H4 (cell line): ENCODE data around the gene ACLY. TPM values are rescaled to one million over a fixed set of nuclear protein-coding genes. Genes with fewer than 3 reads are reported as not detected.
"Not testable (repeated sequence)": the region's sequence is repeated elsewhere in the genome, so short reads cannot be mapped to it uniquely, and the experiment has no call there.

Experiments used
- DNase-seq: peaks from one replicate; pipeline ENCODE4 v3.0.0-alpha.2; 2015; ENCODE audit warnings: low spot score
- total RNA-seq: library from RNA; depleted of rRNA; stranded (reverse); fragments of >200 nt; shearing (Covaris generic); gene quantifications from 2 replicates; pipeline ENCODE4 v1.2.3, GENCODE V29; 2014

The ACLY gene
- total RNA-seq, 1 experiment from 2014 or later: 98.9 TPM

GRCh38 chr17:41873559-41874292, 45.0 kb downstream of the ACLY start:
- DNase-seq: no peak

GRCh38 chr17:41871789-41872188, 47.0 kb downstream of the ACLY start:
- no peak for DNase-seq

GRCh38 chr17:41870627-41871026, 48.1 kb downstream of the ACLY start:
- no peak for DNase-seq

GRCh38 chr17:41870097-41870496, 48.7 kb downstream of the ACLY start:
- no peak for DNase-seq

- no peak for DNase-seq
Observed at GRCh38 chr17:41869426-41869825, 49.3 kb downstream of the ACLY start.

- DNase-seq: no peak
Observed at GRCh38 chr17:41868568-41868967, 50.2 kb downstream of the ACLY start.

GRCh38 chr17:41865596-41865893, 53.2 kb downstream of the ACLY start:
- no peak for DNase-seq

GRCh38 chr17:41864836-41865595, 53.7 kb downstream of the ACLY start, which contains the start of gene KLHL11:
Gene KLHL11 (minus strand): TSS chr17:41865423. CDS start chr17:41865370, 53 bp downstream.
- peak; percentile 81 for DNase-seq

GRCh38 chr17:41864498-41864835, 54.3 kb downstream of the ACLY start:
- DNase-seq: no peak

- DNase-seq: no peak
Observed at GRCh38 chr17:41863074-41863848, 55.5 kb downstream of the ACLY start.

- DNase-seq: no peak
Observed at GRCh38 chr17:41860254-41860931, 58.4 kb downstream of the ACLY start.

- not testable (repeated sequence) for DNase-seq
Observed at GRCh38 chr17:41851382-41851781, 67.4 kb downstream of the ACLY start.

GRCh38 chr17:41849251-41849990, 69.3 kb downstream of the ACLY start:
- no peak for DNase-seq

- no peak for DNase-seq
Observed at GRCh38 chr17:41848788-41849187, 70.0 kb downstream of the ACLY start.

GRCh38 chr17:41844971-41845370, 73.8 kb downstream of the ACLY start:
- no peak for DNase-seq

- not testable (repeated sequence) for DNase-seq
Observed at GRCh38 chr17:41840781-41841180, 78.0 kb downstream of the ACLY start.

- not testable (repeated sequence) for DNase-seq
Observed at GRCh38 chr17:41839448-41839847, 79.3 kb downstream of the ACLY start.

- DNase-seq: no peak
Observed at GRCh38 chr17:41837761-41838538, 80.8 kb downstream of the ACLY start, which contains the start of gene KLHL10. Gene KLHL10 (plus strand): TSS chr17:41837825. CDS start chr17:41837933, 108 bp downstream.

GRCh38 chr17:41836550-41837196, 82.1 kb downstream of the ACLY start:
- DNase-seq: no peak
